Endothelial cell of umbilical vein (primary cell): ENCODE measurements around the gene SPINT1. TPM values are rescaled to one million over a fixed set of nuclear protein-coding genes. Genes with fewer than 3 reads are reported as not detected.

Experiments used
- BruUV-seq: library from RNA; stranded (reverse); fragments of 400-500 nt; replicated peaks from 2 replicates; lab custom pipeline; 2021; lab: Mats Ljungman, UMichigan
- CTCF ChIA-PET: fragments of 300-600, 350-600 bp; sonication (Branson Sonifier 250); formaldehyde crosslinking; loops from one replicate; lab custom pipeline; 2021; ENCODE audit warnings: antibody characterized with exemption, inconsistent platforms; lab: Charles Lee
- POLR2A ChIA-PET: fragments of 300-600, 350-600 bp; sonication (Branson Sonifier 250); formaldehyde crosslinking; loops from one replicate; lab custom pipeline; 2021; ENCODE audit warnings: antibody characterized with exemption, inconsistent platforms; lab: Charles Lee
- DNase-seq: peaks from one replicate; pipeline ENCODE4 v3.0.0-alpha.2; 2011; ENCODE audit warnings: low read depth, low spot score
- FAIRE-seq: peaks from 2 replicates; lab custom pipeline; 2011; peaks lifted over from hg19 to GRCh38; lab: Jason Lieb, UNC
- H2AFZ ChIP-seq: 2 replicates; pipeline ENCODE4 v1.6.0; 2012; ENCODE audit warnings: low read depth, low read length, control low read depth, inconsistent platforms
- H3K27ac ChIP-seq: 2 replicates; pipeline ENCODE4 v1.5.1; 2011; ENCODE audit warnings: low read depth, mild to moderate bottlenecking, control low read depth, low read length, moderate library complexity; ENCODE audit not compliant: insufficient read depth
- H3K27me3 ChIP-seq, 2 experiments: 2 replicates each; pipeline versions ENCODE4 v1.6.0 to v1.6.1; 2011; ENCODE audit warnings: low read length in 2 of 2, mixed read lengths in 1 of 2; ENCODE audit not compliant: control insufficient read depth in 2 of 2, insufficient read depth in 2 of 2
- H3K36me3 ChIP-seq, 2 experiments: 2 replicates in 1 of 2; 3 replicates in 1 of 2; pipeline ENCODE4 v1.5.1; 2011; ENCODE audit warnings: low read length in 2 of 2, mild to moderate bottlenecking in 1 of 2, moderate library complexity in 1 of 2; ENCODE audit not compliant: control insufficient read depth in 2 of 2, insufficient read depth in 2 of 2; ENCODE audit errors: extremely low read depth in 1 of 2
- H3K4me1 ChIP-seq: 3 replicates; pipeline ENCODE4 v1.5.1; 2011; ENCODE audit warnings: mild to moderate bottlenecking, low read length; ENCODE audit not compliant: control insufficient read depth, insufficient read depth; ENCODE audit errors: extremely low read depth
- H3K4me2 ChIP-seq: 2 replicates; pipeline ENCODE4 v1.6.1; 2011; ENCODE audit warnings: low read length, control low read depth, mixed read lengths; ENCODE audit not compliant: insufficient read depth
- H3K4me3 ChIP-seq, 3 experiments: fragments of 200-600 bp in 1 of 3; sonication (generic), shearing (Covaris generic) in 1 of 3; replicated peaks in 1 of 3; 2 replicates each; pipeline ENCODE4 v1.5.1; 2011 to 2016; ENCODE audit warnings: control low read depth in 3 of 3, low read length in 3 of 3, mild to moderate bottlenecking in 2 of 3, inconsistent platforms in 1 of 3, low read depth in 1 of 3, moderate library complexity in 1 of 3; ENCODE audit not compliant: insufficient read depth in 1 of 3
- H3K79me2 ChIP-seq: 2 replicates; pipeline ENCODE4 v1.6.0; 2012; ENCODE audit warnings: low read length, inconsistent platforms; ENCODE audit not compliant: control insufficient read depth, insufficient read depth
- H3K9ac ChIP-seq: replicated peaks from 2 replicates; pipeline ENCODE3; 2011; ENCODE audit warnings: low read length, control low read depth; ENCODE audit not compliant: insufficient read depth; ENCODE audit errors: extremely low read depth
- H3K9me1 ChIP-seq: replicated peaks from 3 replicates; pipeline ENCODE4 v1.6.0; 2011; ENCODE audit warnings: mild to moderate bottlenecking, low read length; ENCODE audit not compliant: control insufficient read depth, insufficient read depth; ENCODE audit errors: extremely low read depth
- H3K9me3 ChIP-seq: replicated peaks from 2 replicates; pipeline ENCODE4 v1.5.1; 2012; ENCODE audit warnings: low read length, inconsistent platforms; ENCODE audit not compliant: control insufficient read depth, insufficient read depth
- H4K20me1 ChIP-seq: replicated peaks from 2 replicates; pipeline ENCODE3; 2011; ENCODE audit warnings: mild to moderate bottlenecking, low read length; ENCODE audit not compliant: control insufficient read depth, insufficient read depth; ENCODE audit errors: extremely low read depth
- CTCF ChIP-seq, 2 donors: IDR thresholded peaks; 1 replicate in 1 of 2; 2 replicates in 1 of 2; pipeline ENCODE4 v1.5.1; 2011; ENCODE audit warnings: low read length in 2 of 2, mild to moderate bottlenecking in 2 of 2, moderate library complexity in 2 of 2, control low read depth in 1 of 2, inconsistent platforms in 1 of 2, low read depth in 1 of 2; ENCODE audit not compliant: insufficient read depth in 1 of 2; ENCODE audit errors: extremely low read depth in 1 of 2
- EZH2 ChIP-seq: IDR thresholded peaks from 2 replicates; pipeline ENCODE4 v1.6.1; 2012; ENCODE audit warnings: borderline replicate concordance, low read depth, mild to moderate bottlenecking, moderate library complexity, low read length, inconsistent platforms; ENCODE audit not compliant: severe bottlenecking
- FOS ChIP-seq: IDR thresholded peaks from 2 replicates; pipeline ENCODE4 v1.6.1; 2011; ENCODE audit warnings: mild to moderate bottlenecking, low read length, moderate library complexity, borderline replicate concordance; ENCODE audit not compliant: insufficient read depth
- GATA2 ChIP-seq: IDR thresholded peaks from 2 replicates; pipeline ENCODE4 v1.7.0; 2011; ENCODE audit warnings: low read depth, mild to moderate bottlenecking, moderate library complexity, mixed read lengths, low read length; ENCODE audit not compliant: insufficient read length, insufficient read depth
- JUN ChIP-seq: IDR thresholded peaks from 2 replicates; pipeline ENCODE4 v1.6.1; 2011; ENCODE audit warnings: borderline replicate concordance, low read depth; ENCODE audit not compliant: insufficient read length, insufficient read depth
- MYC ChIP-seq: IDR thresholded peaks from one replicate; pipeline ENCODE4 v1.6.1; 2011; ENCODE audit warnings: mild to moderate bottlenecking, low read depth, low read length
- POLR2A ChIP-seq: IDR thresholded peaks from 2 replicates; pipeline ENCODE4 v1.6.1; 2012; ENCODE audit warnings: low read depth, mild to moderate bottlenecking, control low read depth, low read length
- POLR2AphosphoS5 ChIP-seq: IDR thresholded peaks from 2 replicates; pipeline ENCODE4 v1.6.1; 2012; ENCODE audit warnings: low read depth, mild to moderate bottlenecking, control low read depth, low read length, moderate library complexity; ENCODE audit not compliant: insufficient read depth
- dilution Hi-C: fragments of 300-500 bp; cut with MboI; formaldehyde crosslinking; loops from one replicate; pipeline ENCODE4 v1.15.0; 2019; ENCODE audit warnings: low sequenced_read_pairs; ENCODE audit not compliant: extremely low pct_ligation_motif_present
- intact Hi-C: fragments of 100-400 bp; cut with micrococcal nuclease; formaldehyde crosslinking; loops from one replicate; pipeline ENCODE4 v1.10.0; 2022
- polyA plus RNA-seq, 4 experiments: library from polyadenylated mRNA; depleted of rRNA in 3 of 4; stranded (reverse) in 3 of 4; unstranded in 1 of 4; fragments of >200 nt; gene quantifications; 2 replicates each; pipeline versions ENCODE4 v1.2.1 to v1.2.3, GENCODE V29; 2011 to 2012; ENCODE audit warnings: missing spikeins in 1 of 4
- total RNA-seq: library from RNA; stranded (reverse); gene quantifications from 2 replicates; pipeline ENCODE4 v1.2.3, GENCODE V29; 2021
- TF ChIP-seq, protein P1 (sequence below): IDR thresholded peaks from 2 replicates; pipeline ENCODE4 v1.6.1; 2011; ENCODE audit not compliant: insufficient read depth, insufficient read length

The SPINT1 gene
- total and polyA plus RNA-seq, 2 donors (not counting 3 experiments of a cell fraction or from before 2014, with no cell fraction given): 4.1 to 4.2 TPM

- DNase-seq: no peak
Measured at GRCh38 chr15:40870716-40871115, 26.9 kb downstream of the SPINT1 start.

More at GRCh38 chr15:40870716-40871115, 26.9 kb downstream of the SPINT1 start:
- H3K27ac ChIP-seq: no peak overlapping the region
- dilution Hi-C loops: no loop called here
- H3K79me2 ChIP-seq: no peaks in the 10 kb centered on the region
- ChIA-PET CTCF (interaction anchor here (1.2 to 5.9 kb wide), 6 partner anchors 10 to 25 kb away, joined by 3 to 146 read pairs (median 11); partner anchors contain the start of gene VPS18), POLR2A (no interaction called here)
- BruUV-seq: no TSS peak
- H3K4me3 ChIP-seq: no peak overlapping the region
- no peak for TF ChIP-seq POLR2AphosphoS5
- no peak for TF ChIP-seq MYC
- no peak for TF ChIP-seq EZH2
- no peak for TF ChIP-seq CTCF (IDR thresholded peaks at IDR 0.05; ENCODE audit: extremely low read depth in 1 of 2, insufficient read depth in 1 of 2, low read depth in 1 of 2, low read length in 2 of 2)
- no peak for TF ChIP-seq FOS
- TF ChIP-seq, protein P1, sequence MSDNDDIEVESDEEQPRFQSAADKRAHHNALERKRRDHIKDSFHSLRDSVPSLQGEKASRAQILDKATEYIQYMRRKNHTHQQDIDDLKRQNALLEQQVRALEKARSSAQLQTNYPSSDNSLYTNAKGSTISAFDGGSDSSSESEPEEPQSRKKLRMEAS: no peak
- no peak for TF ChIP-seq GATA2
- no peak for TF ChIP-seq POLR2A
- TF ChIP-seq JUN: no peak
- intact Hi-C loops: no loop called here
- no peaks in the 10 kb centered on the region for H3K36me3 ChIP-seq
- H3K9ac ChIP-seq: no peak overlapping the region
- no peak overlapping the region for H2AFZ ChIP-seq
- no peak for FAIRE-seq
- H3K27me3 ChIP-seq: no peaks in the 10 kb centered on the region
- no peaks in the 10 kb centered on the region for H3K9me3 ChIP-seq
- H3K9me1 ChIP-seq: no peaks in the 10 kb centered on the region
- H3K4me1 ChIP-seq: no peaks in the 10 kb centered on the region
- no peak overlapping the region for H3K4me2 ChIP-seq
- H4K20me1 ChIP-seq: no peaks in the 10 kb centered on the region
